ENCODE measurements around the gene SSX2IP.

DNA sequence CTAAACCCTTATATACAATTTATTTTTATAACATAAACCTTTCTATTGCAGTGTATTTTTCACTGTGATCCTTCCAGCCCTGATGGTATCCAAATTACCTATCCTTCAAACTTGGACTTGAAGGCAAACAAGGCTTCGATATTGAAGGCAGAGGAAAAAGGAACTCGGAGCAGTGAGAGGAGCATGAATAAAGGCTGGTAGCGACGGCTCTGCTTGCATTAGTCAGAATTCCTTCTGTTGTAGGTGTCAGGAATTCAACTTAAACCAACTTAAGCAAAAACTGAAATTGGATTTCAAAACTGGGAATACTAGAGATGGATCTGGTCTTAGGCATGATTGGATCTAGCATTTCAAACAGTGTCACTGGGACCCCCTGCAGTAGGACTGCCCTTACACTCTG, 17.8 kb upstream of the SSX2IP start:
- no peak for TF ChIP-seq CTCF (IDR thresholded peaks at IDR 0.05)
- TF ChIP-seq SP1 (CRISPR knock-in tag; conservative IDR thresholded peaks at IDR 0.05), result no peak
- no peak for TF ChIP-seq MAX (CRISPR knock-in tag; IDR thresholded peaks at IDR 0.05)
- TF ChIP-seq ZNF232 (CRISPR knock-in tag; IDR thresholded peaks at IDR 0.05), result no peak
- TF ChIP-seq, protein P1, sequence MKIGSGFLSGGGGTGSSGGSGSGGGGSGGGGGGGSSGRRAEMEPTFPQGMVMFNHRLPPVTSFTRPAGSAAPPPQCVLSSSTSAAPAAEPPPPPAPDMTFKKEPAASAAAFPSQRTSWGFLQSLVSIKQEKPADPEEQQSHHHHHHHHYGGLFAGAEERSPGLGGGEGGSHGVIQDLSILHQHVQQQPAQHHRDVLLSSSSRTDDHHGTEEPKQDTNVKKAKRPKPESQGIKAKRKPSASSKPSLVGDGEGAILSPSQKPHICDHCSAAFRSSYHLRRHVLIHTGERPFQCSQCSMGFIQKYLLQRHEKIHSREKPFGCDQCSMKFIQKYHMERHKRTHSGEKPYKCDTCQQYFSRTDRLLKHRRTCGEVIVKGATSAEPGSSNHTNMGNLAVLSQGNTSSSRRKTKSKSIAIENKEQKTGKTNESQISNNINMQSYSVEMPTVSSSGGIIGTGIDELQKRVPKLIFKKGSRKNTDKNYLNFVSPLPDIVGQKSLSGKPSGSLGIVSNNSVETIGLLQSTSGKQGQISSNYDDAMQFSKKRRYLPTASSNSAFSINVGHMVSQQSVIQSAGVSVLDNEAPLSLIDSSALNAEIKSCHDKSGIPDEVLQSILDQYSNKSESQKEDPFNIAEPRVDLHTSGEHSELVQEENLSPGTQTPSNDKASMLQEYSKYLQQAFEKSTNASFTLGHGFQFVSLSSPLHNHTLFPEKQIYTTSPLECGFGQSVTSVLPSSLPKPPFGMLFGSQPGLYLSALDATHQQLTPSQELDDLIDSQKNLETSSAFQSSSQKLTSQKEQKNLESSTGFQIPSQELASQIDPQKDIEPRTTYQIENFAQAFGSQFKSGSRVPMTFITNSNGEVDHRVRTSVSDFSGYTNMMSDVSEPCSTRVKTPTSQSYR (CRISPR knock-in tag; IDR thresholded peaks at IDR 0.05), result no peak
- TF ChIP-seq ZMAT4 (CRISPR knock-in tag; IDR thresholded peaks at IDR 0.05), result no peak
- TF ChIP-seq FOXP1 (CRISPR knock-in tag; IDR thresholded peaks at IDR 0.05; ENCODE audit: borderline replicate concordance), result no peak
- no peak for TF ChIP-seq ATF2 (CRISPR knock-in tag; IDR thresholded peaks at IDR 0.05; ENCODE audit: borderline replicate concordance, low read depth)
- TF ChIP-seq JUN (CRISPR knock-in tag; IDR thresholded peaks at IDR 0.05), result no peak
